GM19324 (cell line): ENCODE data around the gene BCL2L15.
"Not testable (repeated sequence)": the region's sequence is repeated elsewhere in the genome, so short reads cannot be mapped to it uniquely, and the experiment has no call there.

Source experiments
- ATAC-seq: cut with Tn5 transposase; IDR thresholded peaks from one replicate; pipeline ENCODE4 v1.9.1; 2021; ENCODE audit warnings: mild to moderate bottlenecking, moderate library complexity; ENCODE audit not compliant: unreplicated experiment, low FRiP score

Gene BCL2L15

DNA sequence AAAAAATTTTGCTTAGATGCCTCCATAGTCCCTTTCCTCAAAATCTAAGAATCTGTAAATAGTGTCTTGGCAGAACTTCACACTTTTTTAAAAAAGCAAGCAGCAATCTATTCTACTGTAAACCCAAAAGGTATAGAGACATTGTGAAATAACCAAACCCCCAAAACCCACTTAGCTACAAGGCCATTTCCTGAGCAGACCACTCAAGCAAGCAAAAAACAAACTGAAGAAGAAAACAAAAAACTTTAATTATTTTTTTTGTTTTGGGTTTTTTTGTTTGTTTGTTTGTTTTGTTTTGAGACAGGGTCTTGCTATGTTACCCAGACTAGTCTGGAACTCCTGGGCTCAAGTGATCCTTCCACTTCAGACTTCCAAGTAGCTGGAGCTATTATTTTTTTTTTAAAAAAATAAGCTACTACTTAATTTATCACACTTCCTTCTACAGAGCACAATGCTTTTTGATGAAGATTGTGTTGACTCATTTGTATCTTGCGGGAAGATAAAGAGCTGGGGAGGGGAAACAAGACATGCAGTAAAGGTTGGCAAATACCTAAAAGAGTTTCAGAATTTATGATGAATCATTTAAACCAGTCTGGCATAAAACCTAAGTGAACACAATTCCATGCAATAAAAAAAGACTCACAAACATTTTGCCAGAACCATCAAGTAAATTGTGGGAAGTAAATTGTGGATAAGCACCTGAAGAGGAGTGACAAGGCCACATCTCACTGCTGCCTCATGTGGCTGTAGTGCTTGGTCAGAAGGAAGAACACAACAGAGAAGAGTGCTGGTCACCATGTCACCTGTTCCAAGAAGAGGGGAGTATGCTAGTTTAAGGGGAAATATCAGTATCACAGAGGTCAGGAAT lies 13.1 kb downstream of the BCL2L15 start:
- no peak for ATAC-seq

GRCh38 chr1:113872219-113872935 lies 15.0 kb downstream of the BCL2L15 start:
- ATAC-seq, result peak; percentile 10

DNA sequence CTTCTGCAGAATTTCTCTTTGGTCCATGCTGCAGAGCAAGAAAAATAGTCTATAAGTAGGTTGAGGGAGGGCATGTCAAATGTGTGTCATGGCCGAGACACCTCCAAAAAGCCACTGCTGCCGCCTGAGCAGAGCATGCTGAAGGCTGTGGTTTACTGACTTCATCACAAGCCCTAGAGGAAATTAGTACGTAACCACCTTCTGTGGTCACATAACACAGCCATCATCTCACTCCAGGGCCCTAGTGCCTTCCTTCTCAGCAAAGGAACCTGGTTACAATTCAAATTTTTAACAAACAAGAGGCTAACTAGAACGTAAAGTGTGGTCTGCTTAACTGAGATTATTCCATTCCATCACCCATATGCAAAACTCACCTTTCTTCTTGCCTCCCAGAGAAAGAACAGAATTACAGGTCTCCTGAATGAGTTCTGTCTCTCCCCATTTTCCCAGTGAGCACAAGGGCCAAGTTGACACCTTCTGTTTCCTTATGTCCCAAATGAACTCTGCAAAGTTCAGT lies 15.7 kb downstream of the BCL2L15 start, which contains the start of gene PTPN22:
Gene PTPN22, minus strand, starts transcription at position 116 of the 517 bp plus-strand sequence.
- peak; percentile 85 for ATAC-seq

GRCh38 chr1:113870778-113871177 lies 16.6 kb downstream of the BCL2L15 start:
- ATAC-seq, result no peak

GRCh38 chr1:113868387-113869083 lies 18.8 kb downstream of the BCL2L15 start:
- ATAC-seq, result no peak

DNA sequence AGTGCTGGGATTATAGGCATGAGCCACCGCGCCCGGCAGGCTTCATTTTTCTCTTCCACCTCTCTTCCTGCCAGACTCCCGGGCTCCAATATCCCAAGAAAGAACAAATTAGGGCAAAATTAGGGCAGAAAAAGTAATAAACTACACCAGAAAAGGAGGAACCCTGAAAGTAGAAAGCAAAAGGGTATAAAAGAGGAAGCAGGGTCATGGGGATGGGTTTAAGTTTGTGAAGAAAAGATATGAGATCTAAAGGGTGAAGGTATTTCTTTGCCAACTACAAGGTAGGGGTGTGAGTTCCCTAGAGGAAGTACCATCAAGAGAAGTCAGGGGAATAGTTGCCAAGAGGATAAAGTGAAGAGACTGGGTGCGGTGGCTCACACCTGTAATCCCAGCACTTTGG lies 25.7 kb downstream of the BCL2L15 start:
- no peak for ATAC-seq

GRCh38 chr1:113860891-113861290 lies 26.5 kb downstream of the BCL2L15 start:
- no peak for ATAC-seq

GRCh38 chr1:113859478-113860175 lies 27.8 kb downstream of the BCL2L15 start:
- ATAC-seq, result peak; percentile 77

- no peak for ATAC-seq
Measured at GRCh38 chr1:113858982-113859381, 28.4 kb downstream of the BCL2L15 start.

- peak; percentile 50 for ATAC-seq
Measured at GRCh38 chr1:113858418-113858817, 29.0 kb downstream of the BCL2L15 start.

DNA sequence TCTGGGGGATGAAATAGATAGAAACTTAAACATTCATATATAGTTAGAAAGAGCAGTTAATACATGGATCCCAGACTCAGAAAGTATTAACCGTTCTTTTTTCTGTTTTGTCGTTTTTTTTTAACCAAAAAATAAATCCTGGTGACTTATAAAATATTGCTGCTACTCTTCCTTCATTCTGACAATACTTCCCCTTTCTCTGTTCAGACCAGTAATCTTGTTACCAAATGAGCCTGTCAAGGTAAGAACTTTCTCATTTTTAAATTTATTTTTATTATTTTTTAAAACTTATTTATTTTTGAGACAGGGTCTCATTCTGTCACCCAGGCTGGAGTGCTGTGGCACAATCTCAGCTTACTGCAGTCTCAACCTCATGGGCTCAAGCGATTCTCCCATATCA lies 29.6 kb downstream of the BCL2L15 start:
- no peak for ATAC-seq

DNA sequence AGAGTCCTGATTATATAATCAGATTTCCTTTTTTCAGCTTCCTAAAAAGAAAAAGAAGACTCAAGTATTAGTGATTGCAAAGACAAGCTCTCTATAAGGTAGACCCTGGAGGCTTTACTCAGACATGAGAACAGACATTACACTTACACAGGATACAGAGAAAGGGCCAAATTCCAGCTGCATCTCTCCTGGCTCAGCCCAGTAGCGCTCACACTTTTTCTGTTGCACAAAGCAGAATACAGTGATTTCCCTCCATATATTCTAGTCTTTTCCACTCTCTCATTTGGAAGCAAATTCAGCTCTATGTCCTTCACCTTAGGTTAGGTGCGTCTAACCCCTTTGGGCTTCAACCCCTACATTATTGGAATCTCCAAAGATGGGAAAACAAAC lies 31.0 kb downstream of the BCL2L15 start:
- no peak for ATAC-seq

DNA sequence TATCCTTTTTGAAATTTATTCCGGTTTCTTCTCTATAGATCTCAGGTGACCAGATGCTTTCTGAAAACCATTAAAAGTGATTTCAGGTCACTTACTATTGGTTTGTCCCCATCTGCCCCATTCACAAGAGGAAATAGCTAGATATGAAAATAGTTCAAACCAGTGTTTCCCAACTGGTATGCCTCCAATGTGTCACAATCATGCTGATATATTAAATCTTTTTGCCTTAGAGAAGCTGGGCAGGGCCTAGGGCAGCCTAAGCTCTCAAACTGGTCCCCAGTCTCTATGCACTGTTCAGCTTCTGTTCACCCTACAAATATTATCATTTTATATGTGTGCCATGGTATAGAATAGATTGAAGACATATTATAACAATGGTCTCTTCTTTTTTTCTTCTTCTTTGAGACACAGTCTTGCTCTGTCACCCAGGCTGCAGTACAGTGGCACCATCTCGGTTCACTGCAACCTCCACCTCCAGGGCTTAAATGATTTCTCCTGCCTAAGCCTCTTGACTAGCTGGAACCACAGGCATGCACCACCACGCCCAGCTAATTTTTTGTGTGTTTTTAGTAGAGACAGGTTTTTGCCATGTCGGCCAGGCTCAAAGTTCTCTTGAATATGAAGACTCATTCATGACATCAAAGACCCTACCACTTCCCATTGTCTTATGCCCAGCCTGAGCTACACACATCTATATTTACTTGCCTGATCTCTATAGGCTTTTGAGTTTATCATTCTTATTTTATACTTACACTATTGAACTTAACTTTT lies 31.6 kb downstream of the BCL2L15 start:
- ATAC-seq, result no peak

- ATAC-seq, result no peak
Measured at GRCh38 chr1:113854234-113854633, 33.1 kb downstream of the BCL2L15 start.

GRCh38 chr1:113852694-113853093 lies 34.7 kb downstream of the BCL2L15 start:
- not testable (repeated sequence) for ATAC-seq

DNA sequence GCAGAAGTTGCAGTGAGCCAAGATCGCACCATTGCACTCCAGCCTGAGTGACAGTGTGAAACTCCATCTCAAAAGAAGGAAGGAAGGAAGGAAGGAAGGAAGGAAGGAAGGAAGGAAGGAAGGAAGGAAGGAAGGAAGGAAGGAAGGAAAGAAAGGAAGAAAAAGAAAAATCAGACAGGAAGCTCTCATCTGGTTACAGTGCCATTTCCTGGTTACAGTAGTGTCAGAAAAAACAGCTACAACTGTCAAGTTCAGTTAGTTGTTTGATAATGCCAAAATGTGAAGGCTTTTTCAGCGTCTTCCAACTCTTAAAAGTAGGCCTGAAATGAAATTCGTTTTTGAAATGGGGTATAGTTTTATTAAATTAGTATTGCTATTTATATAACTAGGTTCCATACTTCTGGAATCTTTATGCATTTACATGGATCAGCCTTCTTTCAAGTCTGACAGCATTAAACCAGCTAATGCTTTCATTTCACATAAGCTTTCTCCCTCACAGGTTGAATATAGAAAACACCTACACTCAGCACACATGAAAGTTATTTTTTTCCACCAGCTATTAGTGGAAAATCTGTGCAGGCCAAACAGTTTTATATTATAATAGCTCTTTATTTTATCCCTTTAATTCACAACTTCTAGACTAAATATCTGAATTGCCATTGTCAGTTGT lies 37.1 kb downstream of the BCL2L15 start:
- no peak for ATAC-seq

DNA sequence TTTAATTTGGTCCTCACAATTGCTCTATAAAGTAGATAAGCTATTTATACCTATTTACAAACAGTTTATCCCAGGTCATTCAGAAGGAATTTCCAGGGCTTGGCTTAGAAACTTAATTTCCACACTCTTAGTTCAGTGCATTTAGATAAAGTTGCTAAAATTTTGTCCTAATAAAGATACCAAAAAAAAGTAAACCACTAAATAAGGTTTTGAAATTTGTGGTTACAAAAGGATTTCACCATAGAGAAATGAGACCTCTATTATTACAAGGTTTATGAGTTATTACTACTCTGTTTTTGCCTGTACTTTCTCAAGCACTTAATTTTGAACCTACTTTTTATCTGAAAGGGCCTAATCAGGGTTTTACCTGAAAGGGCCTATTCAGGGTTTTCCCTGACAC lies 38.3 kb downstream of the BCL2L15 start:
- ATAC-seq, result no peak

- ATAC-seq, result no peak
Measured at GRCh38 chr1:113846391-113847035, 40.9 kb downstream of the BCL2L15 start.
